Astrocyte of the cerebellum (primary cell): Measurements from ENCODE around the gene MAPK10.

Source experiments
- DNase-seq: peaks from one replicate; pipeline ENCODE4 v3.0.0-alpha.2; 2011; ENCODE audit warnings: low read depth
- H3K4me3 ChIP-seq: 2 replicates; pipeline ENCODE4 v1.5.1; 2011; ENCODE audit warnings: mild to moderate bottlenecking, low read depth, low read length, moderate library complexity
- in situ Hi-C: cut with HindIII; loops from 2 replicates; pipeline ENCODE4 v1.10.0; 2017; ENCODE audit warnings: low sequenced_read_pairs
- TF ChIP-seq, protein P1 (sequence below): IDR thresholded peaks from 2 replicates; pipeline ENCODE4 v1.5.1; 2012; ENCODE audit warnings: low read length, low read depth, moderate library complexity, mild to moderate bottlenecking; ENCODE audit errors: missing control alignments

Gene MAPK10

DNA sequence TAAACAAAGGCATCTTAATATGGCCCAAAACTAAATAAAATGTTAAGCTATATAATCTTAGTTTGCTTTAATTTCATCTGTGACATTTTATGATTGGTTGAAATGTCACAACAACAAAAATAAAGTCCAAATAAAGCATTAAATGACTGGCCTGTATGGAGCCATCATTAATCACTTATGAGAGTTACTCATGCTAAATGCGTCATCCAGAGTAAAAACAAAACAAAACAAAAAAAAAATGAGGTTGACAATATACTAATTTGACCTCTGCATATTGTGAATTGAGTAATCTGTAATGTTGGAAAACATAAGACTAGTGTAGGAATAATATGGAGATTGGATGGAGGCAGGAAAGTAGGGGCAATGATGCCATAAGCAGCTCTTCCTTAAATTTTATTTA is 139.7 kb downstream of the MAPK10 start:
- TF ChIP-seq, protein P1, sequence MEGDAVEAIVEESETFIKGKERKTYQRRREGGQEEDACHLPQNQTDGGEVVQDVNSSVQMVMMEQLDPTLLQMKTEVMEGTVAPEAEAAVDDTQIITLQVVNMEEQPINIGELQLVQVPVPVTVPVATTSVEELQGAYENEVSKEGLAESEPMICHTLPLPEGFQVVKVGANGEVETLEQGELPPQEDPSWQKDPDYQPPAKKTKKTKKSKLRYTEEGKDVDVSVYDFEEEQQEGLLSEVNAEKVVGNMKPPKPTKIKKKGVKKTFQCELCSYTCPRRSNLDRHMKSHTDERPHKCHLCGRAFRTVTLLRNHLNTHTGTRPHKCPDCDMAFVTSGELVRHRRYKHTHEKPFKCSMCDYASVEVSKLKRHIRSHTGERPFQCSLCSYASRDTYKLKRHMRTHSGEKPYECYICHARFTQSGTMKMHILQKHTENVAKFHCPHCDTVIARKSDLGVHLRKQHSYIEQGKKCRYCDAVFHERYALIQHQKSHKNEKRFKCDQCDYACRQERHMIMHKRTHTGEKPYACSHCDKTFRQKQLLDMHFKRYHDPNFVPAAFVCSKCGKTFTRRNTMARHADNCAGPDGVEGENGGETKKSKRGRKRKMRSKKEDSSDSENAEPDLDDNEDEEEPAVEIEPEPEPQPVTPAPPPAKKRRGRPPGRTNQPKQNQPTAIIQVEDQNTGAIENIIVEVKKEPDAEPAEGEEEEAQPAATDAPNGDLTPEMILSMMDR: no peak
- DNase-seq: no peak
- in situ Hi-C loops: no loop called here
- H3K4me3 ChIP-seq: no peak overlapping the region

DNA sequence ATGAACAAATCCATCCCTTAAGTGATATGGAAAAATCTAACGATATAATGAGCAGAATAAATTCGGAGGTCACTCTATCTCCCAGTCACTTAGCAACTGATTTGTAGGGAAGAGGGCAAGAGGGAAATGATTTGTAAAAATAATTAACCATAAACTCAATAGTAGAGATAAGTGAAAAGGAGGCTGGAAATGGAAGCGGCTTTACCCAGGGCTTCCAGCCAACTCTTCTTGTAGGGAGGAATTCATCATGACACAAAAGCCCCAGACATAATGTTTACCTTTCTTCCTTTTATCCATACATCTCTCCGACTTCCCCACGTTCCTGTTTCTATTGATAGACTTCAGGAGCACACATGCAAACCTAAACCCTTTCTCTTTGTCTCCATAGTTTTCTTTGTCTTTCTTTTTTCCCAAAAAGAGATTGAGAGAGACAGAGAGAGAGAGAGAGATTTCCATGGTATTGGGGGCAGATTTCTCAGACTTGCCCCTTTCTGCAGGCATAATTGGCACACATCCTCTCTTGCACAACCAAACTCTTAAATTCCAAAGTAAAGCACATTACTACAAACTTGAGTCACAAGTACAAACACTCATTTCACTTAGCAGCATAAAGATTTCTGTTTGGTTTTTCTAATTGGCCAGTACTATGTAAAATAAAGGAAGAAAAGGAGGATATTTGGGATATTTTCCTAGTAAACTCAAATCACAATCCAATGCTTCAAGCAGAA is 140.9 kb downstream of the MAPK10 start:
- no peak overlapping the region for H3K4me3 ChIP-seq
- in situ Hi-C loops: no loop called here
- no peak for DNase-seq
- TF ChIP-seq, protein P1: no peak

DNA sequence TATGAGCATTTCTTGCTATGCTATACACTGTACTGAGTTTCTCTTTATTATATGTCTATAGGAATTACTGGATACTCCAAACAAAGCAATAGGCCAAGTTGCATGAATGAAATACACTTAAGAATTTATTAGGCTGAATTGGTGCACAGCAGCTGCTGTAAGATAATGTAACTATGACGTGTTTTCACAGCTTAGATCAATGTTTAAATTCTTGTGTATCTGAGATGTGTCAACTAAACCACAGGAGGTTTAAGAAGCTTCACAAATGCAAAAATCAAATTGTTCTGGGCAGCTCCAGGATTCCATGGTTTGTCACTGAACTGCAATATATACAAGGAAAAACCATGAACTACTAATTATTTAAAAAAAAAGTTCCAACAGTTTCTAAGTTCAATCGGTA is 156.7 kb downstream of the MAPK10 start:
- in situ Hi-C loops: no loop called here
- DNase-seq: no peak
- H3K4me3 ChIP-seq: no peak overlapping the region
- TF ChIP-seq, protein P1: no peak

DNA sequence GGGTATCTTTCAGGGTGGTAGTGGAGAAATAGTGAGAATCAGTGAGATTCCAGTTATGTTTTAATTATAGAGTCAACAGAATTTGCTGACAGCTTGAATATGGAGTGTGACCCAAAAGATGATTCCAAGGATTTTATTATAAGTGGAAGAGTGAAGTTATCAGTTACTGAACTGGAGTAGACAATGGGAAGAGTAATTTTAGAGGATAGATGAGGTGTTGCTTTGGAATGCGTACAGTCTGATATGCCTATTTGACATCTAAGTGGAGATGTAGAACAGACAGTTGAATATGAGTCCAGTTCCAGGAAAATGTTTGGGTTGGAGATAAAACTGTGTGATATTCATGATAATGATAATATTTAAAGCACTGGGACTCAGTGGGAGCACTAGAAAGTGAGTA is 174.2 kb downstream of the MAPK10 start:
- H3K4me3 ChIP-seq: no peak overlapping the region
- TF ChIP-seq, protein P1: no peak
- in situ Hi-C loops: no loop called here
- DNase-seq: no peak

DNA sequence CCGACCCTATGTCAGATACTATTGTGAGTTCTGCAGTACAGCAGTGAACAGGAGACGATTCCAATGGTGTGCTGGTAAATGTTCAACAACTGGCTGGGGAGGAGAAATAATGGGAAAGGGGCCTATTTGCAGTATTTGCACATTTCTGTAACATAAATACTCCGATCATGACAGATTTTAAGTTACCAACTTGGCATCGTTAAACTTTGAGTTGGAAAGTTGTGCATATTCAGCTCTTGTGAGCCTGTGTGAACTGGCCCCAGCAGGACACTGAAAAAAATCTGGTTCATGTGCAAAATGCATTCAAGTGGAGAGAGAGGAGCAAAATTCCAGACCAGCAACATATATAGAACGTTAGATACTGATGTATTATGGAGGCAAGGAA is 175.0 kb downstream of the MAPK10 start:
- in situ Hi-C loops: no loop called here
- TF ChIP-seq, protein P1: no peak
- no peak overlapping the region for H3K4me3 ChIP-seq

DNA sequence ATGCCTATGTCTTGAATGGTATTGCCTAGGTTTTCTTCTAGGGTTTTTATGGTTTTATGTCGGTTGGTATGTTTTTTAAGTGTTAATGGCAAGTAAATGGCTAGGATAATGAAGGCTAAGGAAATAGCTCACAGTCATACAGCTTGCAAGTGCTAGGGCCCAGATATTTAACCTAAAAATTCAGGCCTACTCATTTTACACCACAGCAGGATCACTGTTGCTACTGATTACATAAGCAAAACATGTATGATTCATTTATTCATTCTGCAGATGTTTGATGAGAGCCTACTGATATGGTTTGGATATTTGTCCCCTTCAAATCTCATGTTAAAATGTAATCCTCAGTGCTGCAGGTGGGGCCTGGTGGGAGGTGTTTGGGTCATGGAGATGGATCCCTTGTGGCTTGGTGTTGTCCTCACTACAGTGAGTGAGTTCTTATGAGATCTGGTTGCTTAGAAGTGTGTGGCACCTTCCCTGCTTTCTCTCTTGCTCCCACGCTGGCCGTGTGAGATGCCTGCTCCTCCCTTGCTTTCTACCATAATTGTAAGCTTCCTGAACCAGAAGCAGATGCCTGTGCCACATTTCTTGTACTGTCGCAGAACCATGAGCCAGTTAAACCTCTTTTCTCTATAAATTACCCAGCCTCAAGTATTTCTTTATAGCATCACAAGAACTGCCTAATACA is 175.5 kb downstream of the MAPK10 start:
- DNase-seq: no peak
- H3K4me3 ChIP-seq: no peak overlapping the region
- in situ Hi-C loops: no loop called here
- TF ChIP-seq, protein P1: no peak

More for the DNA sequence above, 175.0 kb downstream of the MAPK10 start:
- DNase-seq: no peak
